Upper lobe of left lung (tissue), 6 donors: Measurements from ENCODE around the gene CEBPZOS. TPM values are rescaled to one million over a fixed set of nuclear protein-coding genes. Genes with fewer than 3 reads are reported as not detected.
A peak's percentile ranks its signal among the peaks of the same experiment; 100 is the strongest.
"Not testable (repeated sequence)": the region's sequence is repeated elsewhere in the genome, so short reads cannot be mapped to it uniquely, and the experiment has no call there.

Source experiments
- ATAC-seq, 2 donors: fragments of 200-7000 bp; cut with Tn5 transposase; one replicate each; pipeline ENCODE4 v1.9.1; 2022; ENCODE audit warnings: mild to moderate bottlenecking in 2 of 2, moderate library complexity in 2 of 2; ENCODE audit not compliant: low FRiP score in 2 of 2
- DNase-seq, 2 donors: peaks; one replicate each; pipeline ENCODE4 v3.0.0-alpha.2; 2019 to 2020
- H3K27ac ChIP-seq, 4 donors: fragments of 200-600 bp; sonication (generic); one replicate each; pipeline ENCODE4 v1.5.1; 2016 to 2019
- H3K27me3 ChIP-seq, 4 donors: fragments of 200-600 bp; sonication (generic); one replicate each; pipeline ENCODE4 v1.5.1; 2017 to 2019
- H3K36me3 ChIP-seq, 4 donors: fragments of 200-600 bp; sonication (generic); one replicate each; pipeline ENCODE4 v1.5.1; 2016 to 2019
- H3K4me1 ChIP-seq, 4 donors: fragments of 200-600 bp; sonication (generic); one replicate each; pipeline ENCODE4 v1.5.1; 2018 to 2019
- H3K4me3 ChIP-seq, 4 donors: fragments of 200-600 bp; sonication (generic); one replicate each; pipeline ENCODE4 v1.5.1; 2017 to 2019; ENCODE audit warnings: mild to moderate bottlenecking in 2 of 4, moderate library complexity in 1 of 4
- H3K9me3 ChIP-seq, 4 donors: fragments of 200-600 bp; sonication (generic); one replicate each; pipeline ENCODE4 v1.5.1; 2018 to 2019
- CTCF ChIP-seq, 6 experiments: fragments of 450-650 bp in 4 of 6; fragments of 200-600 bp in 2 of 6; sonication (generic) in 2 of 6; IDR thresholded peaks; one replicate each; pipeline ENCODE4 v1.5.1; 2016 to 2019; ENCODE audit warnings: antibody characterized with exemption in 6 of 6
- EP300 ChIP-seq, 4 donors: sonication (generic); formaldehyde crosslinking; IDR thresholded peaks; one replicate each; pipeline ENCODE4 v1.5.1; 2017; ENCODE audit warnings: antibody characterized with exemption in 4 of 4, control low read depth in 2 of 4
- POLR2A ChIP-seq, 4 donors: fragments of 450-650 bp; IDR thresholded peaks; one replicate each; pipeline ENCODE4 v1.5.1; 2016 to 2017; ENCODE audit warnings: antibody characterized with exemption in 4 of 4, mild to moderate bottlenecking in 2 of 4
- POLR2AphosphoS5 ChIP-seq, 2 donors: sonication (generic); formaldehyde crosslinking; IDR thresholded peaks; one replicate each; pipeline ENCODE4 v1.5.1; 2017; ENCODE audit warnings: antibody characterized with exemption in 2 of 2
- WGBS, 2 donors: methylation state at CpG; one replicate each; pipeline ENCODE4 v1.1.5; 2017 to 2018; 5-methylcytosine and 5-hydroxymethylcytosine counted together
- total RNA-seq, 6 donors: library from RNA; depleted of rRNA in 4 of 6; stranded (reverse); fragments of >200 nt in 4 of 6; gene quantifications; one replicate each; pipeline versions ENCODE4 v1.1.0 to v1.2.1, GENCODE V29; 2016 to 2021
- donor health status: DM: no; HTN: no; CAD: no; lungs with moderate emphysema.
- donor health status: DM: no; HTN: yes; CAD: no; lungs with severe emphysema.

The CEBPZOS gene
- total RNA-seq, 6 donors from 2014 or later: 6.9 to 32.3 (median 26.9) TPM

- WGBS, 2 donors: 66 to 83% methylated on average over 4 of the region's 4 CpGs
- Histone ChIP-seq H3K36me3 (no peaks in the 10 kb centered on the region), H3K27ac (peak overlapping the region in 2 of 4 donors; percentile 34 to 80), H3K27me3 (no peaks in the 10 kb centered on the region), H3K9me3 (no peaks in the 10 kb centered on the region), H3K4me3 (no peak overlapping the region), H3K4me1 (peaks cover 0 to 3% (median 0%) of the 10 kb centered on the region in 4 donors)
- TF ChIP-seq POLR2AphosphoS5 (IDR thresholded peaks at IDR 0.05): no peak
- TF ChIP-seq CTCF (IDR thresholded peaks at IDR 0.05): no peak
- TF ChIP-seq EP300 (IDR thresholded peaks at IDR 0.05): no peak
- TF ChIP-seq POLR2A (IDR thresholded peaks at IDR 0.05): no peak
- ATAC-seq (no peak), DNase-seq (no peak)
Measured at GRCh38 chr2:37190290-37190689, 6.0 kb upstream of the CEBPZOS start.

GRCh38 chr2:37191253-37191652 lies 5.0 kb upstream of the CEBPZOS start:
- Histone ChIP-seq H3K4me1 (peaks cover 0 to 3% (median 0%) of the 10 kb centered on the region in 4 donors), H3K4me3 (no peak overlapping the region), H3K36me3 (no peaks in the 10 kb centered on the region), H3K9me3 (no peaks in the 10 kb centered on the region), H3K27ac (no peak overlapping the region), H3K27me3 (no peaks in the 10 kb centered on the region)
- WGBS, 2 donors: 86 to 89% methylated on average over 4 of the region's 4 CpGs
- ATAC-seq (no peak), DNase-seq (peak in 1 of 2 donors; percentile 59)
- TF ChIP-seq EP300 (IDR thresholded peaks at IDR 0.05) (no peak), POLR2AphosphoS5 (IDR thresholded peaks at IDR 0.05) (no peak), CTCF (IDR thresholded peaks at IDR 0.05) (no peak)

GRCh38 chr2:37191747-37192146 lies 4.5 kb upstream of the CEBPZOS start:
- WGBS, 2 donors: 86 to 92% methylated on average over 6 of the region's 6 CpGs
- DNase-seq (peak in 1 of 2 donors; percentile 53), ATAC-seq (no peak)
- no peaks in the 10 kb centered on the region for H3K9me3 ChIP-seq
- no peak overlapping the region for H3K27ac ChIP-seq
- H3K4me3 ChIP-seq: no peak overlapping the region
- H3K36me3 ChIP-seq: no peaks in the 10 kb centered on the region
- no peaks in the 10 kb centered on the region for H3K27me3 ChIP-seq
- H3K4me1 ChIP-seq: peaks cover 0 to 3% (median under 1%) of the 10 kb centered on the region in 4 donors
- TF ChIP-seq POLR2AphosphoS5 (IDR thresholded peaks at IDR 0.05) (no peak), POLR2A (IDR thresholded peaks at IDR 0.05) (no peak), CTCF (IDR thresholded peaks at IDR 0.05) (no peak), EP300 (IDR thresholded peaks at IDR 0.05) (no peak)

GRCh38 chr2:37192551-37192950 lies 3.7 kb upstream of the CEBPZOS start:
- no peak for TF ChIP-seq POLR2A (IDR thresholded peaks at IDR 0.05)
- no peak for TF ChIP-seq CTCF (IDR thresholded peaks at IDR 0.05)
- no peak for TF ChIP-seq EP300 (IDR thresholded peaks at IDR 0.05)
- TF ChIP-seq POLR2AphosphoS5 (IDR thresholded peaks at IDR 0.05): no peak
- Histone ChIP-seq H3K9me3 (no peaks in the 10 kb centered on the region), H3K27ac (no peak overlapping the region), H3K4me3 (no peak overlapping the region), H3K27me3 (no peaks in the 10 kb centered on the region), H3K4me1 (peaks cover 4 to 10% (median 7%) of the 10 kb centered on the region in 4 donors), H3K36me3 (no peaks in the 10 kb centered on the region)
- ATAC-seq (no peak), DNase-seq (no peak)
- WGBS, 2 donors: 85 to 98% methylated on average over 1 of the region's 1 CpG

GRCh38 chr2:37195862-37196319 lies 405 bp upstream of the CEBPZOS start:
- H3K36me3 ChIP-seq: peaks cover 0 to 12% (median 3%) of the 10 kb centered on the region in 4 donors
- H3K4me1 ChIP-seq: peaks cover 7 to 17% (median 13%) of the 10 kb centered on the region in 4 donors
- not testable (repeated sequence) for DNase-seq, H3K9me3 ChIP-seq, H3K27me3 ChIP-seq, ATAC-seq
- H3K27ac ChIP-seq: peak overlapping the region; percentile 91 to 95 (median 94)
- 84 to 85% methylated on average over 20 of the region's 20 CpGs for WGBS, 2 donors
- peak overlapping the region; percentile 52 to 88 (median 76) for H3K4me3 ChIP-seq
